ENCODE results near the gene ACTN3.
"Not testable (repeated sequence)": the region's sequence is repeated elsewhere in the genome, so short reads cannot be mapped to it uniquely, and the experiment has no call there.

Gene ACTN3

GRCh38 chr11:66568124-66568916, 21.6 kb downstream of the ACTN3 start, which contains the start of gene CTSF:
Gene CTSF, minus strand, starts transcription at chr11:66568606. Its CDS starts 120 bp downstream, at chr11:66568486.
- peak within 1 kb of the TSS; percentile 40 for H3K27ac Mint-ChIP-seq
- H3K4me1 Mint-ChIP-seq, result peaks cover 5% of the 10 kb centered on the region
- peak within 1 kb of the TSS; percentile 67 for H3K4me3 Mint-ChIP-seq
- no peaks in the 10 kb centered on the region for H3K36me3 Mint-ChIP-seq
- DNase-seq (ENCODE audit: low spot score in 2 of 2), result peak; percentile 58 to 81
- H3K9me3 Mint-ChIP-seq, result no peaks in the 10 kb centered on the region
- peak; percentile 92 for ATAC-seq

- H3K4me1 Mint-ChIP-seq, result peaks cover 5% of the 10 kb centered on the region
- H3K36me3 Mint-ChIP-seq, result no peaks in the 10 kb centered on the region
- H3K4me3 Mint-ChIP-seq, result peak overlapping the region; percentile 67
- DNase-seq (ENCODE audit: low spot score in 2 of 2) (no peak), ATAC-seq (no peak)
- H3K27ac Mint-ChIP-seq, result peak overlapping the region; percentile 40
- H3K9me3 Mint-ChIP-seq, result no peaks in the 10 kb centered on the region
These were observed 22.4 kb downstream of the ACTN3 start for GRCh38 chr11:66569076-66569475.

- ATAC-seq, result no peak
- peaks cover 5% of the 10 kb centered on the region for H3K4me1 Mint-ChIP-seq
These were observed 23.6 kb downstream of the ACTN3 start for GRCh38 chr11:66570079-66570849.

DNA sequence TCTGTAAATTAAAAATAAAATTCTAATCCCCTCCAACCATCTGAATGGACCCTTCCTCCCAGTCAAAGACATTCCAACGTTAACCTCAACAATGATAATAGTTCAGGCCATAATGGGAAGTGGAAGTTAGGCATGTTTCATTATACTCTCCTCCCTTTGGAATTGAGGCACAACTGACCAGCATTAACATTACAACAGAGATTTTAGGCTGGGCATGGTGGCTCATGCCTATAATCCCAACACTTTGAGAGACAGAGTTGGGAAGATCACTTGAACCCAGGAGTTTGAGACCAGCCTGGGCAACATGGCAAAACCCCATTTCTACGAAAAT, 24.1 kb downstream of the ACTN3 start:
- Mint-ChIP-seq H3K4me1 (peaks cover 5% of the 10 kb centered on the region), H3K36me3 (no peaks in the 10 kb centered on the region), H3K9me3 (no peaks in the 10 kb centered on the region), H3K4me3 (no peak overlapping the region), H3K27ac (no peak overlapping the region)
- ATAC-seq (no peak), DNase-seq (ENCODE audit: low spot score in 2 of 2) (no peak)

More at GRCh38 chr11:66570079-66570849, 23.6 kb downstream of the ACTN3 start:
- no peak overlapping the region for H3K27ac Mint-ChIP-seq
- H3K36me3 Mint-ChIP-seq, result no peaks in the 10 kb centered on the region
- DNase-seq (ENCODE audit: low spot score in 2 of 2), result no peak
- no peak overlapping the region for H3K4me3 Mint-ChIP-seq
- no peaks in the 10 kb centered on the region for H3K9me3 Mint-ChIP-seq

GRCh38 chr11:66579017-66579606, 32.4 kb downstream of the ACTN3 start:
- DNase-seq (ENCODE audit: low spot score in 2 of 2), result peak; percentile 80 to 87
- no peaks in the 10 kb centered on the region for H3K36me3 Mint-ChIP-seq
- no peak overlapping the region for H3K27ac Mint-ChIP-seq
- no peaks in the 10 kb centered on the region for H3K9me3 Mint-ChIP-seq
- H3K4me3 Mint-ChIP-seq, result no peak overlapping the region
- peaks cover 19% of the 10 kb centered on the region for H3K4me1 Mint-ChIP-seq
- peak; percentile 90 for ATAC-seq

GRCh38 chr11:66580803-66581202, 34.1 kb downstream of the ACTN3 start:
- Mint-ChIP-seq H3K27ac (no peak overlapping the region), H3K4me1 (peaks cover 19% of the 10 kb centered on the region), H3K36me3 (no peaks in the 10 kb centered on the region), H3K9me3 (no peaks in the 10 kb centered on the region), H3K4me3 (no peak overlapping the region)
- DNase-seq (ENCODE audit: low spot score in 2 of 2), result no peak
- ATAC-seq, result no peak

DNA sequence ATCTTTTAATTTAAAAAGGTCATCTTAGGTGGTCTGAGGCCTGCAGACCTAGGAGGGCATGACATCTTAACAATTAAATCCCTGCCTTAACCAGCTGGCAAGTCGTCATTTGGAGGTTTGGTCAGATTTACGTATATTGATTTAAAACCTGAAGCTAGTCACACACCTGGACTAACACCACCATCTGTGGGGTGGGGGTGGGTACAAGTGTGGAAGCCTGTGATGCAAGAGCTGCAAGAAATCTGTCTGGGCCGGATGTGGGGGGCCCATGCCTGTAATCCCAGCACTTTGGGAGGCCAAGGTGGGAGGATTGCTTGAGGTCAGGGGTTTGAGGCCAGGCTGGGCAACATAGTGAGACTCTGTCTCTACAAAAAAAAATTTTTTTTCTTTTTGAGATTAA, 34.6 kb downstream of the ACTN3 start:
- no peaks in the 10 kb centered on the region for H3K9me3 Mint-ChIP-seq
- H3K36me3 Mint-ChIP-seq, result no peaks in the 10 kb centered on the region
- DNase-seq (ENCODE audit: low spot score in 2 of 2), result no peak
- H3K4me3 Mint-ChIP-seq, result no peak overlapping the region
- H3K4me1 Mint-ChIP-seq, result peaks cover 19% of the 10 kb centered on the region
- no peak overlapping the region for H3K27ac Mint-ChIP-seq
- ATAC-seq, result no peak

GRCh38 chr11:66582565-66583147, 36.0 kb downstream of the ACTN3 start:
- H3K4me1 Mint-ChIP-seq, result peaks cover 19% of the 10 kb centered on the region
- H3K36me3 Mint-ChIP-seq; DNase-seq (ENCODE audit: low spot score in 2 of 2): not testable (repeated sequence)

DNA sequence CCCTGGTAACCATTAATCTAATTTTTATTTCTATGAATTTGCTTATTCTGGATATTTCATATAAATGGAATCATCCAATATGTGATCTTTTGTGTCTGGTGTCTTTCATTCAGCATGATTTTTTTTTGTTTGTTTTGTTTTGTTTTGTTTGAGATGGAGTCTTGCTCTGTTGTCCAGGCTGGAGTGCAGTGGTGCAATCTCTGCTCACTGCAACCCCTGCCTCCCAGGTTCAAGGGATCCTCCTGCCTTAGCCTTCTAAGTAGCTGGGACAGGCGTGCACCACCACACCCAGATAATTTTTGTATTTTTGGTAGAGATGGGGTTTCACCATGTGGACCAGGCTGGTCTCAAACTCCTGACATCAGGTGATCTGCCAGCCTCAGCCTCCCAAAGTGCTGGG, 38.7 kb downstream of the ACTN3 start:
- not testable (repeated sequence) for H3K4me3 Mint-ChIP-seq; H3K36me3 Mint-ChIP-seq; H3K4me1 Mint-ChIP-seq; DNase-seq (ENCODE audit: low spot score in 2 of 2); H3K9me3 Mint-ChIP-seq; ATAC-seq; H3K27ac Mint-ChIP-seq

More at GRCh38 chr11:66582565-66583147, 36.0 kb downstream of the ACTN3 start:
- not testable (repeated sequence) for H3K4me3 Mint-ChIP-seq, ATAC-seq, H3K9me3 Mint-ChIP-seq, H3K27ac Mint-ChIP-seq

GRCh38 chr11:66586136-66586535, 39.4 kb downstream of the ACTN3 start:
- DNase-seq (ENCODE audit: low spot score in 2 of 2), result no peak
- Mint-ChIP-seq H3K4me3 (no peak overlapping the region), H3K9me3 (no peaks in the 10 kb centered on the region), H3K36me3 (no peaks in the 10 kb centered on the region), H3K4me1 (peaks cover under 1% of the 10 kb centered on the region), H3K27ac (no peak overlapping the region)
- ATAC-seq, result no peak

DNA sequence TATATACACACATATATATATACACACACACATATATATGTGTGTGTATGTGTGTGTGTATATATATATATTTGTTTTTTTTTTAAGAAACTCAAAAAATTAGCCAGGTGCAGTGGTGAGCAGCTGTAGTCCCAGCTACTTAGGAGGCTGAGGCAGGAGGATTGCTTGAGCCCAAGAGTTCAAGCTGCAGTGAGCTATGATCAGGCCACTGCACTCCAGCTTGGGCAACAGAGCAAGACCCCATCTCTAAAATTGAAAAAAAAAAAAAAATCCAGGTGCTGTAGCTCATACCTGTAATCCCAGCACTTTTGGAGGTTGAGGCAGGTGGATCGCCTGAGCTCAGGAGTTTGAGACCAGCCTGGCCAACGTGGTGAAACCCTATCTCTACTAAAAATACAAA, 42.6 kb downstream of the ACTN3 start:
- H3K27ac Mint-ChIP-seq; H3K4me3 Mint-ChIP-seq; H3K36me3 Mint-ChIP-seq; H3K9me3 Mint-ChIP-seq; ATAC-seq; DNase-seq (ENCODE audit: low spot score in 2 of 2): not testable (repeated sequence)
- peaks cover 23% of the 10 kb centered on the region for H3K4me1 Mint-ChIP-seq

DNA sequence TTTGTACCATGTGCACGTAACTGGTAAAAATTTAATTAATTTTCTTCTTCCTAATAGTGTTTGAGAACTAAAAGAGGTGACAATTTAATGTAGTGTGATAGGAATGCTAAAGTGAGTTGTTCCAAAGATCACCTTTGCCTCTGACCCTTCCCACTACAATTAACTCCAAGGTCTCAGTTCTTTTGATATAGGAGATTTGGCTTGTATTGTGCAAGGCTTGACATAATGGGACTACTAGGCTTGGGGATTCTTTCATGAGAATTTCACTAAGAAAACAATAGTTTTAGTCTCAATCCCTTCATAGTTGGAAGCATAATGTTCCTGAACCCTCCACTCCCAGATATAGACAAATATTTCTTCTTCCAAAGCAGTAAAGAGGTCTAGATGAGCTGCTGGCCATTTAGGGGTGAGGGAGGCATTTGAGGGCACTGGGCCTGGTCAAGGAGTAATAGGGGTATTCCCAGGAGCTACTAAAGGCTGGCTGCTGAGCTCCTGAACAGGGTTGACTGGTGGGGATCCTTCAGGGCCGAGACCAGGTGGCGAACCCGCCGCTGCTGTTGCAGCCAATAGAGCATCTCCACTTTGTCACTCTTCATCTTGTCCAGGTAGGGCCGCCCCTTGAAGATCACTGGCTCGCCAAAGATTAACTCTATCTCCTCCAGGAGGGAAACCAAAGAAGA, 43.4 kb downstream of the ACTN3 start:
- no peak for DNase-seq (ENCODE audit: low spot score in 2 of 2)
- ATAC-seq, result no peak
- H3K27ac Mint-ChIP-seq, result no peak overlapping the region
- no peaks in the 10 kb centered on the region for H3K9me3 Mint-ChIP-seq
- H3K4me3 Mint-ChIP-seq, result no peak overlapping the region
- H3K36me3 Mint-ChIP-seq, result peaks cover 10% of the 10 kb centered on the region
- peaks cover 30% of the 10 kb centered on the region for H3K4me1 Mint-ChIP-seq

DNA sequence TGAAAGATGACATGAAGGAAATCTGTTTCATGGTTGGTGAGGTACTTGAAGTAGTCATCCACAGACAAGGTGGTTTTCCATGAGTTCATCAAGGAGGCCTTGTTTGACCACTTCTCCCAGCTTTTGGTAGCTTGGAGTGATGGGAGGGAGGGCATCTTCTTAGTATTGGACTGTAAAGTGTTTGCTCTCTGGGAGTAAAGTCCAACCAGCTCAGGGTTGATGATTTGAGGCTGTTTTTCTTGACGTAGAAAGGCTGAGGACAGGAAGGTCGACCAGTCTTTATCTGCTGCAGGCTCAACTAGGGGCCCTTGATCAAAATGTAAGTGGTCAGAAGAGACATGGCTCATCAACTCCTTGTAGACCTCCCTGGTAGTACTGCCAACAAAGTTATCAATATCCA, 44.5 kb downstream of the ACTN3 start:
- H3K27ac Mint-ChIP-seq, result peak overlapping the region; percentile 97

GRCh38 chr11:66592457-66593302, 46.0 kb downstream of the ACTN3 start, which contains the start of the genes CCDC87 and CCS:
Gene CCDC87, minus strand, starts transcription at chr11:66593063. Its CDS starts 48 bp downstream, at chr11:66593015.
Gene CCS, plus strand, starts transcription at chr11:66593185. Its CDS starts 77 bp downstream, at chr11:66593262.
- Mint-ChIP-seq H3K36me3 (peaks cover 10% of the 10 kb centered on the region), H3K27ac (peak within 1 kb of the TSS; percentile 97), H3K9me3 (no peaks in the 10 kb centered on the region), H3K4me1 (peaks cover 37% of the 10 kb centered on the region), H3K4me3 (peak within 1 kb of the TSS; percentile 98)
- peak; percentile 95 to 98 for DNase-seq (ENCODE audit: low spot score in 2 of 2)
- ATAC-seq, result peak; percentile 97

More for the DNA sequence above, 44.5 kb downstream of the ACTN3 start:
- ATAC-seq (no peak), DNase-seq (ENCODE audit: low spot score in 2 of 2) (no peak)
- H3K4me3 Mint-ChIP-seq, result peak overlapping the region; percentile 98
- H3K36me3 Mint-ChIP-seq, result peaks cover 10% of the 10 kb centered on the region
- H3K9me3 Mint-ChIP-seq, result no peaks in the 10 kb centered on the region
- H3K4me1 Mint-ChIP-seq, result peaks cover 37% of the 10 kb centered on the region
